Esophagus (tissue), 2 donors: ENCODE data around the gene ZNF248. TPM values are rescaled to one million over a fixed set of nuclear protein-coding genes. Genes with fewer than 3 reads are reported as not detected.
"Not testable (repeated sequence)": the region's sequence is repeated elsewhere in the genome, so short reads cannot be mapped to it uniquely, and the experiment has no call there.

Experiments used
- H3K27ac ChIP-seq, 2 donors: one replicate each; pipeline ENCODE4 v1.5.1; 2013; ENCODE audit warnings: low read depth in 2 of 2, mild to moderate bottlenecking in 2 of 2, inconsistent platforms in 1 of 2, low read length in 1 of 2, moderate library complexity in 1 of 2
- H3K27me3 ChIP-seq, 2 donors: one replicate each; pipeline ENCODE4 v1.6.1; 2013; ENCODE audit warnings: low read length in 2 of 2, control low read depth in 1 of 2, mild to moderate bottlenecking in 1 of 2; ENCODE audit not compliant: insufficient read depth in 2 of 2, control insufficient read depth in 1 of 2
- H3K36me3 ChIP-seq, 2 donors: one replicate each; pipeline ENCODE4 v1.6.1; 2013; ENCODE audit warnings: low read length in 1 of 2; ENCODE audit not compliant: control insufficient read depth in 2 of 2, insufficient read depth in 2 of 2
- H3K4me1 ChIP-seq, 2 donors: one replicate each; pipeline ENCODE4 v1.6.1; 2013; ENCODE audit warnings: low read length in 1 of 2; ENCODE audit not compliant: control insufficient read depth in 2 of 2, insufficient read depth in 2 of 2
- H3K4me3 ChIP-seq, 2 donors: one replicate each; pipeline ENCODE4 v1.5.1; 2013; ENCODE audit warnings: low read length in 2 of 2, mild to moderate bottlenecking in 2 of 2, low read depth in 1 of 2, moderate library complexity in 1 of 2
- H3K9me3 ChIP-seq, 2 donors: one replicate each; pipeline ENCODE4 v1.6.1; 2013; ENCODE audit warnings: mild to moderate bottlenecking in 2 of 2, low read depth in 1 of 2, low read length in 1 of 2, moderate library complexity in 1 of 2; ENCODE audit not compliant: control insufficient read depth in 2 of 2, insufficient read depth in 1 of 2
- WGBS, 2 donors: extraction: QIAGEN DNeasy Blood & Tissue Kit; methylation state at CpG; one replicate each; pipeline ENCODE4 v1.1.7; 2013; 5-methylcytosine and 5-hydroxymethylcytosine counted together
- polyA plus RNA-seq, 2 donors: library from polyadenylated mRNA; stranded (reverse); fragments of 200-250 nt; gene quantifications; one replicate each; pipeline ENCODE4 v1.2.3, GENCODE V29; 2013
- donor health status: healthy with polysubstance abuse.
- donor health status: Bipolar disorder and iron deficiency.

ZNF248 gene
- polyA plus RNA-seq, 2 donors = 2.9 to 4.0 TPM

DNA sequence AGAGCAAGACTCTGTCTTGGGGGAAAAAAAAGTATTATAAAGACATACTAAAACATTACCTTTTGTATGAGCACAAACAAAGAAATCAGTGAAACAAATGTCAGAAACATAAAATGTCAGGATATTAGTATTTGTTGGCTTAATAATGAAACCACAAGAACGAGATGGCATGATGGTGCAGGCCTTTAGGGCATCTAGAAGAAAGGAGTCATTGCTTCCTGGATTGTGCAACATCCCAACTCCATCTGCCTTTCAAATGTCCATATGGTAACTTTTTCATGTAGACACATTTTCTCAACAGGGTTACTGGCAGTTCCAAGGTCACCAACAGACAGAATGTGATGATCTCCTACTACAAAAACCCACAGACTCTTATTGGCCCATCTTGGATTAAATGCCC, 96.6 kb downstream of the ZNF248 start:
- Histone ChIP-seq H3K4me3 (no peak overlapping the region), H3K9me3 (no peaks in the 10 kb centered on the region), H3K27ac (no peak overlapping the region), H3K36me3 (no peaks in the 10 kb centered on the region), H3K4me1 (no peaks in the 10 kb centered on the region), H3K27me3 (no peaks in the 10 kb centered on the region)
- WGBS, 2 donors = 18 to 25% methylated on average over 1 of the region's 1 CpG

DNA sequence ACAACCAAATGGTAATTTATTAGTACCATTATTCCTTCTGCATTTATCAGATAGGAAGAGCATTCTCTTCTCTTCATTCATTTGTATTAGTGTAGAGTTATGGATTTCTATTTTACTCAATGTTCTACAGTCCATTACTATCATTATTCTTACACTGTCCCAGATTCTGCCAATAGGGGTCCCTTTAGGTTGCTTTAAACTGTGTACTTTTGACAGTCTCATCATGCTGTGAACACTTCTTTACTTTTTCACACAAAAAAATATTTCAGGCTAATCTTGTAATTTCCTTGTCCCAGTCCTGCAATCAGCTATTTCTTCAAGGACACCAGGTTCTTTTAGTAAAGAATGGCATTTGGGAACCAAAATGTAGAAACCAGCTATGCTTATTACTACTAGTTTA, 99.3 kb downstream of the ZNF248 start:
- Histone ChIP-seq H3K36me3 (no peaks in the 10 kb centered on the region), H3K9me3 (peaks cover 3 to 4% of the 10 kb centered on the region in 2 donors), H3K27me3 (no peaks in the 10 kb centered on the region), H3K4me1 (no peaks in the 10 kb centered on the region), H3K27ac (no peak overlapping the region), H3K4me3 (no peak overlapping the region)

- H3K9me3 ChIP-seq = peaks cover 4 to 10% of the 10 kb centered on the region in 2 donors
- no peaks in the 10 kb centered on the region for H3K27me3 ChIP-seq
- no peak overlapping the region for H3K27ac ChIP-seq
- no peak overlapping the region for H3K4me3 ChIP-seq
- H3K4me1 ChIP-seq = no peaks in the 10 kb centered on the region
- WGBS, 2 donors = 18 to 29% methylated on average over 2 of the region's 2 CpGs
- no peaks in the 10 kb centered on the region for H3K36me3 ChIP-seq
Measured at GRCh38 chr10:37754538-37755323, 102.7 kb downstream of the ZNF248 start.

- H3K27me3 ChIP-seq = no peaks in the 10 kb centered on the region
- no peaks in the 10 kb centered on the region for H3K36me3 ChIP-seq
- H3K27ac ChIP-seq = no peak overlapping the region
- H3K4me1 ChIP-seq = no peaks in the 10 kb centered on the region
- WGBS, 2 donors = 84 to 86% methylated on average over 2 of the region's 2 CpGs
- H3K9me3 ChIP-seq = peaks cover 13% of the 10 kb centered on the region in 2 donors
- H3K4me3 ChIP-seq = no peak overlapping the region
Measured at GRCh38 chr10:37752334-37752875, 105.0 kb downstream of the ZNF248 start.

DNA sequence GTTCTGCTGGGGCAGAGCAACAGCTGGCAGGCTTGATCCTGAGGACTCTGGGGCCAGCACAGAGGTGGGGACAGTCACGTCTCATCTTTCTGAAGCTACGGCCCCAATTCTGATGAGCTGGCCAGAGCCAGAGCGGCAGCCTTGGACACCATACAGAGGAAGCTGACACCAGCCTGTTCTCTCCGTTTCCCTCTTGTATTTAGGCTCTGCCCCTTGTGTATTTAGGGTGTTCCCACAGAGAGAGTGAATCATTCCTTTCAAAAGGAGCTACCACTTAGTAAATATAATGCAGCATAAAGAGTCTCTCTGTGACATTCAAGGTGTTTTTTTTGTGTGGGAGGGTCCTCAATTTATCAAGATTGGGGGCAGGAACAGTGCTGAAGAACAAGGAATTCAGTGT, 109.2 kb downstream of the ZNF248 start:
- no peaks in the 10 kb centered on the region for H3K27me3 ChIP-seq
- WGBS, 2 donors = 74 to 77% methylated on average over 4 of the region's 4 CpGs
- H3K36me3 ChIP-seq = no peaks in the 10 kb centered on the region
- H3K4me1 ChIP-seq = no peaks in the 10 kb centered on the region
- H3K4me3 ChIP-seq = no peak overlapping the region
- peaks cover 9 to 16% of the 10 kb centered on the region in 2 donors for H3K9me3 ChIP-seq
- no peak overlapping the region for H3K27ac ChIP-seq

- Histone ChIP-seq H3K4me3 (no peak overlapping the region), H3K9me3 (peaks cover 4 to 14% of the 10 kb centered on the region in 2 donors), H3K36me3 (no peaks in the 10 kb centered on the region), H3K27ac (no peak overlapping the region), H3K4me1 (no peaks in the 10 kb centered on the region), H3K27me3 (no peaks in the 10 kb centered on the region)
- WGBS, 2 donors = 77 to 83% methylated on average over 5 of the region's 5 CpGs
Measured at GRCh38 chr10:37747081-37747480, 110.3 kb downstream of the ZNF248 start.

DNA sequence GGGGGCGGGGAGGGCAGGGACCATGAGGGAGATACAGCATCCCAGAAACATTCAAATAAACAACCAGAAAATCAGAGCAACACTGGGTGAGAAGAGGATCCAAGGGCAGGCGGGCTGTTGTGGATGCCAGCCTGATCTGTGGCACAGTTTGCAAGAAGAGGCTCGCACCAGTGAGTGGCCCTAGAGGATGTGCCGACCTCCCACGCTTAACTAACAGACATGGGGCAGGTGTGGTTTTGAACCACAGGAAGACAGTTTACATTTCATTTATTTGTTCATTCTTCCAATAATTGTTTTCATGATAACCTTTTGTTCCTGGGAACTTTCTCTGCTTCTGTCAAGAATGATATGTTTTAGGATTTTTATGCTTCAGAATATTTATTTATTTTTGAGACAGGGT, 115.6 kb downstream of the ZNF248 start:
- peaks cover 0 to 10% of the 10 kb centered on the region in 2 donors for H3K9me3 ChIP-seq
- 86 to 90% methylated on average over 5 of the region's 5 CpGs for WGBS, 2 donors

DNA sequence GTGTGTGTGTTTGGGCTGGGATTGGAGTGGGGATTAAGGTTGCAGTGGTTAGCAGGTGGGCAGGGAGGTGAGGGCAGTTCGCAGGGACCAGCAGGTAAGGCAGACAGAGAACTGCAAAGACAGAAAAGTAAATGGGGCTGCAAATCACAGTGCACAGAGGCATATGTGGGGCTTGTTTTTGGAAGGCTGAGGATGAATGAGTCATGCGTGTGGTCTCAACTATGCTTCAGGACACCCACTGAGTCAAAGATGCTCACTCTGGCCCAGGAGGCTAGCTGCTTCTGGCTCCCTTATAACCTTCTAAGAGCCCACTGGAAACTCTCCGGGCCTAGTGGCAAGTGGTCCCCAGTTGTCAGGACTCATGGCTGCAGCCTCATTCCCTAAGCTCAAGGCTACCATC, 118.2 kb downstream of the ZNF248 start:
- Histone ChIP-seq H3K4me3 (no peak overlapping the region), H3K27me3 (peaks cover 0 to 2% of the 10 kb centered on the region in 2 donors), H3K36me3 (no peaks in the 10 kb centered on the region), H3K4me1 (no peaks in the 10 kb centered on the region), H3K9me3 (peaks cover 0 to 7% of the 10 kb centered on the region in 2 donors), H3K27ac (no peak overlapping the region)
- 79 to 84% methylated on average over 3 of the region's 3 CpGs for WGBS, 2 donors

More for the DNA sequence above, 115.6 kb downstream of the ZNF248 start:
- H3K36me3 ChIP-seq = no peaks in the 10 kb centered on the region
- no peak overlapping the region for H3K27ac ChIP-seq
- H3K4me3 ChIP-seq = no peak overlapping the region
- H3K4me1 ChIP-seq = no peaks in the 10 kb centered on the region
- H3K27me3 ChIP-seq = peaks cover 0 to 2% of the 10 kb centered on the region in 2 donors

DNA sequence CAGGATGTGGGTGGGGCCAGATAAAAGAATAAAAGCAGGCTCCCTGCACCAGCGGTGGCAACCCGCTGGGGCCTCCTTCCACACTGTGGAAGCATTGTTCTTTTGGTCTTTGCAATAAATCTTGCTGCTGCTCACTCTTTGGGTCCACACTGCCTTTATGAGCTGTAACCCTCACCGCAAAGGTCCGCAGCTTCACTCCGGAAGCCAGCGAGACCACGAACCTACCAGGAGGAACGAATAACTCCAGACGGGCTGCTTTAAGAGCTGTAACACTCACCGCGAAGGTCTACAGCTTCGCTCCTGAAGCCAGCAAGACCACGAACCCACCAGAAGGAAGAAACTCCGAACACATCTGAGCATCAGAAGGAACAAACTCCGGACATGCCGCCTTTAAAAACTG, 119.2 kb downstream of the ZNF248 start:
- H3K4me1 ChIP-seq, H3K9me3 ChIP-seq, H3K36me3 ChIP-seq, H3K27ac ChIP-seq, H3K27me3 ChIP-seq, H3K4me3 ChIP-seq: not testable (repeated sequence)
- 90% methylated on average over 16 of the region's 16 CpGs for WGBS, 2 donors

- no peak overlapping the region for H3K4me3 ChIP-seq
- no peak overlapping the region for H3K27ac ChIP-seq
- H3K27me3 ChIP-seq = peaks cover 0 to 2% of the 10 kb centered on the region in 2 donors
- no peaks in the 10 kb centered on the region for H3K4me1 ChIP-seq
- no peaks in the 10 kb centered on the region for H3K36me3 ChIP-seq
- H3K9me3 ChIP-seq = peaks cover 0 to 7% of the 10 kb centered on the region in 2 donors
- WGBS, 2 donors = 80 to 83% methylated on average over 15 of the region's 15 CpGs
Measured at GRCh38 chr10:37737336-37737735, 120.1 kb downstream of the ZNF248 start.
